GM12864 (cell line): ENCODE measurements around the gene ACTBL2.

Experiments
- DNase-seq: peaks from one replicate; pipeline ENCODE4 v3.0.0-alpha.2; 2011; ENCODE audit warnings: low read depth
- H3K4me3 ChIP-seq: 2 replicates; pipeline ENCODE4 v1.5.1; 2011; ENCODE audit warnings: mild to moderate bottlenecking, low read depth, low read length, control low read depth
- TF ChIP-seq, protein P1 (sequence below): IDR thresholded peaks from 2 replicates; pipeline ENCODE4 v1.5.1; 2011; ENCODE audit warnings: low read depth, mild to moderate bottlenecking, moderate library complexity, low read length, control low read depth, inconsistent platforms; ENCODE audit errors: missing control alignments

The ACTBL2 gene

DNA sequence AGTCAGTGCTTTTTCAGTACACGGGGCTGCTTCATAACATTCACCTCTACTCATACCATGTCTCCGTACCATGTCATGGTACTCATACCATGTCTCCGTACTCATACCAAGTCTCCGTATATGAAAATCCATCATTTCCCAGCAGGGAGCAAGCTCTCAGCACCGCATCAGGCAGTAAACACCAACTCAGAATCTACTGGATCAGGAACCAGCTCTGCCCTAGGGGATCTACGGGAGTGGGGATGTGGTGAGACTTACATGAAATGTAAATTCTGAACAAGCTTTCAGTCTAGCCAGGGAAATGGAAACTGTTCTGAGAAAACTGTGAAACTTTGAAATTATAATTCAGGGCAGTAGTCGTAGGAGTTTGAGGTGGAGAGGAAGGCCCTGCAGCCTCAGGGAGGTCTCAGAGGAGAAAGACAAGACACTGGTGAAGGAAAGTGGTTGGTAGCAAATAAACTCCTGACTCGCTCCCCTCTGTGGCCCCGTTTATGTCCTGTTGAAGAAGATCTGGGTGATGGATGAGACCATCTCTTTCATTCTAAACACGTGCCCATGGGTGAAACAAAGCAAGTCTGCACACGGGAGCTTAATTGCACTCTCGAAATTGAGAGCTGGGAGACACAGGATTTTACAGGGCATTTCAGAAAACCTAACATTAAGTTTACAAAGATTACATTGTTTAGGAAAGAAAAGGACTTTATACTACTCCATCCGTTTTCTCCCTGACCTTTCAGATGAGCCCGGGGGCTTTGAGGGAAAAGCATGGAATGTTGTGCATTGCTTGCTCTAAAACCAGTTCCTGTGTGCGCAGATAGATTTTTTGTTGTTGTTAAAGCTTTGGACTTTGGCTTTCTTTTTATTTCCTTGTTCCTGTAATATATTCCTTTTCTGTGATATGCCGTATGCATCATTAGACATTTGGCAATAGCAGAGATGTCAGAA lies 26.8 kb downstream of the ACTBL2 start:
- TF ChIP-seq, protein P1, sequence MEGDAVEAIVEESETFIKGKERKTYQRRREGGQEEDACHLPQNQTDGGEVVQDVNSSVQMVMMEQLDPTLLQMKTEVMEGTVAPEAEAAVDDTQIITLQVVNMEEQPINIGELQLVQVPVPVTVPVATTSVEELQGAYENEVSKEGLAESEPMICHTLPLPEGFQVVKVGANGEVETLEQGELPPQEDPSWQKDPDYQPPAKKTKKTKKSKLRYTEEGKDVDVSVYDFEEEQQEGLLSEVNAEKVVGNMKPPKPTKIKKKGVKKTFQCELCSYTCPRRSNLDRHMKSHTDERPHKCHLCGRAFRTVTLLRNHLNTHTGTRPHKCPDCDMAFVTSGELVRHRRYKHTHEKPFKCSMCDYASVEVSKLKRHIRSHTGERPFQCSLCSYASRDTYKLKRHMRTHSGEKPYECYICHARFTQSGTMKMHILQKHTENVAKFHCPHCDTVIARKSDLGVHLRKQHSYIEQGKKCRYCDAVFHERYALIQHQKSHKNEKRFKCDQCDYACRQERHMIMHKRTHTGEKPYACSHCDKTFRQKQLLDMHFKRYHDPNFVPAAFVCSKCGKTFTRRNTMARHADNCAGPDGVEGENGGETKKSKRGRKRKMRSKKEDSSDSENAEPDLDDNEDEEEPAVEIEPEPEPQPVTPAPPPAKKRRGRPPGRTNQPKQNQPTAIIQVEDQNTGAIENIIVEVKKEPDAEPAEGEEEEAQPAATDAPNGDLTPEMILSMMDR, result no peak
- no peak for DNase-seq
- H3K4me3 ChIP-seq, result no peak overlapping the region

DNA sequence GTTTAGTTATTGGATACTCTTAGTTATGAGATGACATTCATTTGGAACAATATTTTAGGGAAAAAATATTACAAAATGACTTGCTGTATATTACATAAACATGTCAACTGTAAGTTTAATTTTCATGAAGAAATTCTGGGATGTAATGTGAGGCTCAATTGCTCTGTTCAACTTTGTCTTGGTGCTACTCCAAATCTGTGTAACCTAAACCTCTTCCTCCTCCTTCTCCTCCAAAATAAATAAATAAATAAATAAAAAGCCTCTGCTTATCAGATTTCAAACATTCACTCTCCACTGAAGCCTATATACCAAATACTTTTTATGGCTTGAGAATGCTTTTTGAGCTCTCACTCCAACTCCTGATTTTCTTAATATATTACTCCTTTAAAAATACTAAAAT lies 27.7 kb downstream of the ACTBL2 start:
- TF ChIP-seq, protein P1, result no peak
- no peak overlapping the region for H3K4me3 ChIP-seq

DNA sequence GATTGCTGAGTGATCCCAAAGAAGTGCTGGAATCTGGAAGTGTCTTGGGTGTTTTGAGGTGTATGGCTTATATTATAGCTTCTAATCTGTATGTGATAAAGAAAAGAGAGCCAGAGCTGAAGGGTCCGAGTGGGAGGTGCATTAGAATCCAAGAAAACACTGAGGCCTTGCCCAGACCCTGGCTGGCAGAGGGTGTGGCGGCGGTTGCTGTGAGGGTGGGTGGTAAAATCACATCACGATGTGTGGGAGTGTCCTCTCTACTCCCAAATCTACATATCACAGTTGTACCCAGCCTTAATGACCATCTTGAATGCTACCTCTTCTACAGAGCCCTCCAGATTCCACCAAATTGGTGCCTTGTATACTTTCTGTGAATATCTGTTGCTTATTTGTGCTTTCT lies 28.9 kb downstream of the ACTBL2 start:
- no peak for DNase-seq
- TF ChIP-seq, protein P1, result no peak
- no peak overlapping the region for H3K4me3 ChIP-seq

More for the DNA sequence above, 27.7 kb downstream of the ACTBL2 start:
- no peak for DNase-seq

DNA sequence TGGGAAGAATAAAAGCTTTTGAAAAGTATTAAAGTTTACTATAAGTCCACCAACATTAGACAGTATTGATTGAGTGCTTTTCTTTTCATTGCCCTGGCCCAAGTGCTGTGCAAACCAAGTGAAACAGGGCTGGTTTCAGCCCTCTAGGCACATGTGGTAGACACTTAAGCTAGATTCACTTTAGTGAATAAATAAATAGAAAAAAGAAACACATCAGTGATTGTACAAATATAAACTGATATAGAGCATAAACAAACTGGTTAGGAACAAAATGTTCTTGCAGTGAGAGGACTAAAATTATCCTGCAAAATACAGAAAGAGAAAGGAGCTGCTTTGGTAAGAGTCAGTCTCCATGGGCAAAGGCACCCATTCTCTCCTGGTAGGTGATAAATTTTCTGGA lies 29.7 kb downstream of the ACTBL2 start:
- no peak overlapping the region for H3K4me3 ChIP-seq
- no peak for DNase-seq
- TF ChIP-seq, protein P1, result no peak

DNA sequence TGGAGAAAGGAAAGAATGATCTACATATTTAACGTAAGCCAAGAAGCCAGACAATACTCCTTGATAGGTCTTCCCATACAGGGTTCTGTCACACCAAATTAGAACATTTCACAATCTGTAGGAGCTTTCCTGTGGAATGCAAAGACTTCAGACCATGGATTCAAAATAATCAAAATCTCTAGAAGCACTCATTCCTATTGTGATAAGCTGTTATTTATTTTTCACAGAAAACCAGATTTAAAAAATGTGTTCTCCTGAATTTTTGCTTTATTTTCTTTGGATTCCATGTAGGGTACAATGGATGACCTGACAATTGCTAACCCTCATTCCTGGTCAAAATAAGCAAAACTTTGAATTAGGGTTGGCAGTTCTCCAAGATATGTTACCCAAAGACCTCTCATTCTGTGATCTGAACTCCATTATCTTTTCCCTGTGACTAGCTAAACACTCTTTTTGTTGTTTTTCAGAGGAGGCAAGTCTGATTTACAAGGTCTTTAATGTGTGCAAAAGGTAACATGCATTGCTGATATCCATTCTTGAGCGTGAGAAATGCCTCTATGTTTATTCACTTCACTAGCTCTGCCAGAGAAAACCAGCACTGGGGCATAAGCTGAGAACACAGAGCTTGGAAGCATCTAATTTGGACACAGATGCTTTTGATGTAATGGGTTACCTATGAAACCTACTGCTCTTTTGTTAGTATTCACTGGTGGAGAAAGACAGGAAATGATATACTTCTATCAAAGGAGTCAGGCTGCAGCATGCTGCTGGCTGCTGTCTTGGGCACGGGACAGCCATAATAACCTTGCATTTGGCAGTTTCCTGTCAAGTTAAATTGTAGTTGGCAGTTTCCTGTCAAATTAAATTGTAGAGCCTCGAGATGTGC lies 31.4 kb downstream of the ACTBL2 start:
- no peak overlapping the region for H3K4me3 ChIP-seq
- DNase-seq, result no peak
- TF ChIP-seq, protein P1, result no peak

DNA sequence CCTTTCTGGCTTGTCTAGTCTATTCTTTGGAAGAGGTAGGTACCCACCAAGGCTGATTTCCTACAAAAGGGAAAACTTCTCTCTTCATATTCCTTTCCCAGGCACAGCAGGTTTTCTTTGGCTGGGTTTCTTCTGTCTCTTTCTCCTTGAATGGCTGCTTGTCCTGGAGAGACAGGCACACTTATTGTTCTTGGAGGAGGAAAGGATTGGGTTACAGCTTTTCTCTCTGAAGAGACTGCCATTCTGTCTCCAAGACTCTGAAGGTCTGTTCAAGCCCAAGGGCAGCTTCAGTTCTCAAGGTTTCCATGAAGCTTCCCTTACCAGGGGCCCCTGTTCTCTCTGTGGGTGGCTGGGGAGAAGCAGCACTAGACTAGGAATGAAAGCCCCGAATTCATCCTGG lies 33.9 kb downstream of the ACTBL2 start:
- DNase-seq, result no peak
- H3K4me3 ChIP-seq, result no peak overlapping the region
- TF ChIP-seq, protein P1, result no peak
